GM12801 (cell line): ENCODE results near the gene TLE1.

ENCODE experiments used
- CTCF ChIP-seq: IDR thresholded peaks from one replicate; pipeline ENCODE4 v1.5.1; 2011; ENCODE audit warnings: control low read depth; ENCODE audit not compliant: insufficient read length; ENCODE audit errors: extremely low read depth

Gene TLE1

GRCh38 chr9:81614335-81614734 lies 75.0 kb downstream of the TLE1 start:
- no peak for TF ChIP-seq CTCF

- TF ChIP-seq CTCF, result no peak
Observed at GRCh38 chr9:81613002-81613812, 76.1 kb downstream of the TLE1 start.

- TF ChIP-seq CTCF, result no peak
Observed at GRCh38 chr9:81611664-81612063, 77.7 kb downstream of the TLE1 start.

GRCh38 chr9:81610740-81611107 lies 78.6 kb downstream of the TLE1 start:
- TF ChIP-seq CTCF, result no peak

GRCh38 chr9:81609782-81610739 lies 79.3 kb downstream of the TLE1 start:
- no peak for TF ChIP-seq CTCF

- TF ChIP-seq CTCF, result no peak
Observed at GRCh38 chr9:81608289-81608657, 81.1 kb downstream of the TLE1 start.

- TF ChIP-seq CTCF, result no peak
Observed at GRCh38 chr9:81607593-81608288, 81.6 kb downstream of the TLE1 start.
